Measurements from ENCODE around the gene KCNH1. TPM values are rescaled to one million over a fixed set of nuclear protein-coding genes. Genes with fewer than 3 reads are reported as not detected.

KCNH1 gene
- polyA plus RNA-seq, 2 of the 4 experiments (the other 2 are of a cell fraction), result 5.1 to 7.9 TPM

DNA sequence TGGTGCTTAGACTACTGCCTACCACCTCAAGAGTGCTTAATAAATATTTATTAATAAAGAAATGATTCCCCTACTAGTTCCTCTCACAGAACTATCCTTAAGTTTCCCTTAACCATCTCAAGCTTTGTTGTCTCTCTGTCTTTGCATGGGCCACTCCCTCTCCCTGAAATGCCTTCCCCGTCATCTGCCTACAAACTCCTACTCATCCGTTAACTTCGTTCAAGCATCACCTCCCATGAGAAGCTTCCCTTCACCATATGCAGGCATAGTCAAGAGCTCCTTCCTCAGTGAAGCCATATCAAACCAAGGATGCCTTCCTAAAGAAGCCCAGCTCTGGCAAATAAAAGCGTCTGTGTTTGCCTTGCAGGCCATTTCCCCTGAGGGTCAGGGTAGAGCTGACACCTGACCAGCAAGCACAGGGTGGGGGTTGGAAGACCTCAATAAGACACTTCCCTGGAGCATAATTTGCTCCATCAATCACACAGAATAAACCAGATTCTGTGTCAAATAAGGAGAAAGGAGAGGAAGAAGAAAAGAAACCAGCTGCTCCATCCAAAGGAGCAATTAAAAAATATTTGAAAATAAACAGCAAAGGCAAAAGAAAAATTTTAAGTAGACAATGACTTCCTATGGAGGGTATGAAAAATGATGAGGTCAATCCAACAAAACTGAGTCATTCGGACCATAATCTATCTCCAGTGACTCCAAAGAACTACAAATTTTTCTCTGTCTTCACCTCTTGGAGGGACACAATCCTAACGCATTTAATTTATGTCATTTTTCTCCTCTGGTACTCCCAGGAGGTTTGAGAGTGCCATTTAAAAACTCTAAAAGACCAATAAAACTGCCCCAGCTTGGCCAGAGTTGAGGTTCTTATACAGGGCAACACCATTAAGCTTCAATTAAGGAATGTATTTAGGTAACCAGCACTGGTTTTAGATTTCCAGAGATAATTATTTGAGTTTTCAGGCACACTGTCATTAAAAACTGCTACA is 303.6 kb downstream of the KCNH1 start:
- Histone ChIP-seq H3K4me3 (no peak overlapping the region), H3K9me3 (no peaks in the 10 kb centered on the region), H3K4me2 (no peak overlapping the region), H3K27ac (no peak overlapping the region), H3K4me1 (peaks cover 4% of the 10 kb centered on the region; the same call in 1 of the 3 replicates)
- 77% methylated on average over 6 of the region's 6 CpGs for WGBS (ENCODE audit: missing lambda C conversion rate)
- POLR2A ChIA-PET, result no interaction called here
- FAIRE-seq, result no peak
- CTCF ChIA-PET, result no interaction called here
- TF ChIP-seq, protein P1, sequence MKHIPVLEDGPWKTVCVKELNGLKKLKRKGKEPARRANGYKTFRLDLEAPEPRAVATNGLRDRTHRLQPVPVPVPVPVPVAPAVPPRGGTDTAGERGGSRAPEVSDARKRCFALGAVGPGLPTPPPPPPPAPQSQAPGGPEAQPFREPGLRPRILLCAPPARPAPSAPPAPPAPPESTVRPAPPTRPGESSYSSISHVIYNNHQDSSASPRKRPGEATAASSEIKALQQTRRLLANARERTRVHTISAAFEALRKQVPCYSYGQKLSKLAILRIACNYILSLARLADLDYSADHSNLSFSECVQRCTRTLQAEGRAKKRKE (CRISPR knock-in tag; IDR thresholded peaks at IDR 0.05; ENCODE audit: low read depth), result no peak
- TF ChIP-seq HOXB13 (CRISPR knock-in tag; IDR thresholded peaks at IDR 0.05; ENCODE audit: low read depth), result no peak
- no peak for ATAC-seq
- DNase-seq (ENCODE audit: low read depth in 1 of 2, low spot score in 1 of 2), result no peak

DNA sequence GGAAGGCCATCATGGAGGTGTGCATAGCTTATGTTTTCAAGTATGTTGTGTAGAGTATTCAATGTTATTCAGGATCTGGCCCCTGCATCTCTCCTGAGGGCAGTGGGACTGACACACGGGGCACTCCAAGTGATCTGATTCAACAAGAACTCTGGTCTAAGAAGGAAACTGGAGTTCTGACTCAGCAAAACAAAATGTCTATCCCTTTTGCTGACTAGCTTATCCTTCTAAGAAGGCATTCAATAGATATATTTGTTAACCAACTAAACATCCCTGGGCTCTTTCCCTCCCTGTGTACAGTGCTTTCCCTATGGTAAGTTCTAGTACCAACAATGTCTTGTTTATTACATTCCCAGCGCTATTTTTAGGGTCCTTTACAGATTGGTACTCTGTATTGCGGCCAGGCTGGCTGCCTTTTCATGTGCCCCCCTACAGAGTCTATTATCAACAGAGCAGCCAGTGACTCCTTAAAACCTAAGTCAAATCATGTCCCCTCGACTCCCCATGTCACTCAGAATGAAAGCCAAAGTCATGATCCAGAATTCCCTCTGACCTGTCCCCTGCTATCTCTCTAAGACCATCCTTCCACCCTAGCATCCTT is 304.9 kb downstream of the KCNH1 start:
- Histone ChIP-seq H3K4me2 (no peak overlapping the region), H3K27ac (peak overlapping the region in 1 of 2 experiments; percentile 44; a peak in 1 of 6 replicates), H3K9me3 (no peaks in the 10 kb centered on the region), H3K4me3 (no peak overlapping the region), H3K4me1 (peaks cover 4% of the 10 kb centered on the region; the same call in 1 of the 3 replicates)
- POLR2A ChIA-PET, result interaction anchor here (0.6 kb wide), 1 partner anchor 23 kb away, joined by 3 read pairs; no protein-coding TSS in a partner anchor
- DNase-seq (ENCODE audit: low read depth in 1 of 2, low spot score in 1 of 2) (peak in 1 of 2 experiments; percentile 4), ATAC-seq (peak in 1 of 2 experiments; percentile 32; a peak in 2 of 6 replicates), FAIRE-seq (no peak)
- no peak for TF ChIP-seq SMC3 (IDR thresholded peaks at IDR 0.05)
- TF ChIP-seq MAFK (IDR thresholded peaks at IDR 0.05; ENCODE audit: partially characterized antibody), result peak; percentile 84
- WGBS (ENCODE audit: missing lambda C conversion rate), result 63% methylated on average over 4 of the region's 4 CpGs
- CTCF ChIA-PET, result interaction anchor here (1.2 kb wide), 1 partner anchor 9 kb away, joined by 3 read pairs; no protein-coding TSS in a partner anchor

DNA sequence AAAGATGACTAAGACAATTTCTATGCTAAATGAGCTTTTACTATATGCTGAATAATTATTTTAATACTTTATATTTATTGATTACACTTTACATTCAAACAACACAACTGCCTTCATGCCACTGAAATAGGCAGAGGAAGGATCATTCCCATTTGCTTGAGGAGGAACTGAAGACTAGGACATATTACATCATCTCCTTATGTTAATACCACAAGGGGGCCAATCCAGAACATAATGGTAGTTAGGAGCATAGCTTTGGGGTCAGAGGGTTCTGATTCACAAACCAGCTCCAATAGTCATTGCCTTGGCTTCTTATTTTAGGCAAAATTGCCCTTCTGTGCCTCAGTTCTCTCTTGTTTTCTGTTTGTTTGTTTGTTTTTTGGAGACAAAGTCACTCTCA is 306.5 kb downstream of the KCNH1 start:
- DNase-seq (ENCODE audit: low read depth in 1 of 2, low spot score in 1 of 2) (no peak), ATAC-seq (no peak), FAIRE-seq (no peak)
- TF ChIP-seq MAZ (IDR thresholded peaks at IDR 0.05; ENCODE audit: borderline replicate concordance, low read depth, low read length), result no peak
- TF ChIP-seq, protein P2, sequence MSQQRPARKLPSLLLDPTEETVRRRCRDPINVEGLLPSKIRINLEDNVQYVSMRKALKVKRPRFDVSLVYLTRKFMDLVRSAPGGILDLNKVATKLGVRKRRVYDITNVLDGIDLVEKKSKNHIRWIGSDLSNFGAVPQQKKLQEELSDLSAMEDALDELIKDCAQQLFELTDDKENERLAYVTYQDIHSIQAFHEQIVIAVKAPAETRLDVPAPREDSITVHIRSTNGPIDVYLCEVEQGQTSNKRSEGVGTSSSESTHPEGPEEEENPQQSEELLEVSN (IDR thresholded peaks at IDR 0.05; ENCODE audit: borderline replicate concordance, low read depth), result no peak
- no peak for TF ChIP-seq JUN (IDR thresholded peaks at IDR 0.05)
- no peak for TF ChIP-seq KDM1A (IDR thresholded peaks at IDR 0.05; ENCODE audit: low read depth)
- TF ChIP-seq, protein P3, sequence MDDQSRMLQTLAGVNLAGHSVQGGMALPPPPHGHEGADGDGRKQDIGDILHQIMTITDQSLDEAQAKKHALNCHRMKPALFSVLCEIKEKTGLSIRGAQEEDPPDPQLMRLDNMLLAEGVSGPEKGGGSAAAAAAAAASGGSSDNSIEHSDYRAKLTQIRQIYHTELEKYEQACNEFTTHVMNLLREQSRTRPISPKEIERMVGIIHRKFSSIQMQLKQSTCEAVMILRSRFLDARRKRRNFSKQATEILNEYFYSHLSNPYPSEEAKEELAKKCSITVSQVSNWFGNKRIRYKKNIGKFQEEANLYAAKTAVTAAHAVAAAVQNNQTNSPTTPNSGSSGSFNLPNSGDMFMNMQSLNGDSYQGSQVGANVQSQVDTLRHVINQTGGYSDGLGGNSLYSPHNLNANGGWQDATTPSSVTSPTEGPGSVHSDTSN (IDR thresholded peaks at IDR 0.05), result no peak
- TF ChIP-seq EHF (CRISPR knock-in tag; IDR thresholded peaks at IDR 0.05), result no peak
- TF ChIP-seq EP300 (IDR thresholded peaks at IDR 0.05), result no peak
- TF ChIP-seq RARB (CRISPR knock-in tag; IDR thresholded peaks at IDR 0.05), result no peak
- no peak for TF ChIP-seq KDM5A (IDR thresholded peaks at IDR 0.05)
- TF ChIP-seq FOSL2 (IDR thresholded peaks at IDR 0.05), result no peak
- no peak for TF ChIP-seq FOSL2 (CRISPR knock-in tag; IDR thresholded peaks at IDR 0.05)
- Histone ChIP-seq H3K4me2 (no peak overlapping the region), H3K27ac (no peak overlapping the region), H3K4me1 (peaks cover 4% of the 10 kb centered on the region; the same call in 1 of the 3 replicates), H3K9me3 (no peaks in the 10 kb centered on the region), H3K4me3 (no peak overlapping the region)
- ChIA-PET POLR2A (no interaction called here), CTCF (interaction anchor here (0.9 to 1.6 kb wide), 3 partner anchors 20 to 379 kb away, joined by 3 to 5 read pairs (median 3); no protein-coding TSS in a partner anchor)

DNA sequence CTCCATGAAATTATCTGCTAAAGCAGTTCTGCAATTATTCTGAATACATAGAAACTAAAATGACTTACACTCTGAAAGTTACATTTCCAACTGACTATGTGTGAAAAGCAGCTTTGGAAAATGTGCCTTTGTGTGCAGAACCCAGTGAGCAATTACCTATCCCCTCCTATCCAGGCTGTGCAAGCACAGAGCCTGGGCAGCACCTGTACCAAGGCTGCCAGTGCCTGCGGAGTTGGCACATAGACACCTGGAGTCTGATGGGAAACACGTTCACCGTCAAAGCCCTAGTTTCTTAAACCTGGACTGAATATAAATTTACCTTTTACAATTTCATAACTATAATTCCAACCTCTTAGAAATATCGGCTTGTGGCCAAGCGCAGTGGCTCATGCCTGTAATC is 307.3 kb downstream of the KCNH1 start:
- FAIRE-seq, result no peak
- TF ChIP-seq JUN (IDR thresholded peaks at IDR 0.05) (no peak), NPAS2 (CRISPR knock-in tag; IDR thresholded peaks at IDR 0.05; ENCODE audit: borderline replicate concordance) (no peak), POLR2A (IDR thresholded peaks at IDR 0.05; ENCODE audit: low read length) (no peak), POLR2AphosphoS2 (conservative IDR thresholded peaks at IDR 0.05; ENCODE audit: low read length) (no peak), SMC3 (IDR thresholded peaks at IDR 0.05) (no peak), ZFP36 (IDR thresholded peaks at IDR 0.05; ENCODE audit: borderline replicate concordance, partially characterized antibody) (no peak), MYC (IDR thresholded peaks at IDR 0.05; ENCODE audit: borderline replicate concordance, low read length) (no peak), ESRRA (IDR thresholded peaks at IDR 0.05; ENCODE audit: borderline replicate concordance, low read length) (no peak)
- TF ChIP-seq, protein P4, sequence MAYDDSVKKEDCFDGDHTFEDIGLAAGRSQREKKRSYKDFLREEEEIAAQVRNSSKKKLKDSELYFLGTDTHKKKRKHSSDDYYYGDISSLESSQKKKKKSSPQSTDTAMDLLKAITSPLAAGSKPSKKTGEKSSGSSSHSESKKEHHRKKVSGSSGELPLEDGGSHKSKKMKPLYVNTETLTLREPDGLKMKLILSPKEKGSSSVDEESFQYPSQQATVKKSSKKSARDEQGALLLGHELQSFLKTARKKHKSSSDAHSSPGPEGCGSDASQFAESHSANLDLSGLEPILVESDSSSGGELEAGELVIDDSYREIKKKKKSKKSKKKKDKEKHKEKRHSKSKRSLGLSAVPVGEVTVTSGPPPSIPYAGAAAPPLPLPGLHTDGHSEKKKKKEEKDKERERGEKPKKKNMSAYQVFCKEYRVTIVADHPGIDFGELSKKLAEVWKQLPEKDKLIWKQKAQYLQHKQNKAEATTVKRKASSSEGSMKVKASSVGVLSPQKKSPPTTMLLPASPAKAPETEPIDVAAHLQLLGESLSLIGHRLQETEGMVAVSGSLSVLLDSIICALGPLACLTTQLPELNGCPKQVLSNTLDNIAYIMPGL (CRISPR knock-in tag; IDR thresholded peaks at IDR 0.05; ENCODE audit: borderline replicate concordance), result no peak
- TF ChIP-seq, protein P5, sequence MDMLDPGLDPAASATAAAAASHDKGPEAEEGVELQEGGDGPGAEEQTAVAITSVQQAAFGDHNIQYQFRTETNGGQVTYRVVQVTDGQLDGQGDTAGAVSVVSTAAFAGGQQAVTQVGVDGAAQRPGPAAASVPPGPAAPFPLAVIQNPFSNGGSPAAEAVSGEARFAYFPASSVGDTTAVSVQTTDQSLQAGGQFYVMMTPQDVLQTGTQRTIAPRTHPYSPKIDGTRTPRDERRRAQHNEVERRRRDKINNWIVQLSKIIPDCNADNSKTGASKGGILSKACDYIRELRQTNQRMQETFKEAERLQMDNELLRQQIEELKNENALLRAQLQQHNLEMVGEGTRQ (IDR thresholded peaks at IDR 0.05), result no peak

More for the DNA sequence above, 307.3 kb downstream of the KCNH1 start:
- no peak overlapping the region for H3K4me2 ChIP-seq
- ATAC-seq, result no peak
- 96% methylated on average over 5 of the region's 5 CpGs for WGBS (ENCODE audit: missing lambda C conversion rate)
- peaks cover 4% of the 10 kb centered on the region; the same call in 1 of the 3 replicates for H3K4me1 ChIP-seq
- H3K4me3 ChIP-seq, result no peak overlapping the region
- no peak overlapping the region for H3K27ac ChIP-seq
- ChIA-PET CTCF (interaction anchor here (0.9 to 1.6 kb wide), 2 partner anchors 19 to 35 kb away, joined by 3 read pairs; no protein-coding TSS in a partner anchor), POLR2A (no interaction called here)
- no peaks in the 10 kb centered on the region for H3K9me3 ChIP-seq
- DNase-seq (ENCODE audit: low read depth in 1 of 2, low spot score in 1 of 2), result no peak

Data from A549 (cell line).